Keratinocyte (primary cell): ENCODE data around the gene MFF.

Source experiments
- CTCF ChIP-seq, 3 experiments: IDR thresholded peaks in 1 of 3; conservative IDR thresholded peaks in 1 of 3; optimal IDR thresholded peaks in 1 of 3; 2 replicates in 2 of 3; 3 replicates in 1 of 3; pipeline versions ENCODE3 to v1.5.1; 2011; ENCODE audit warnings: low read length in 3 of 3, mild to moderate bottlenecking in 3 of 3, moderate library complexity in 2 of 3, control low read depth in 1 of 3, inconsistent platforms in 1 of 3; ENCODE audit not compliant: insufficient read depth in 2 of 3; ENCODE audit errors: extremely low read depth in 1 of 3
- EZH2 ChIP-seq: IDR thresholded peaks from one replicate; pipeline ENCODE4 v1.6.1; 2012; ENCODE audit warnings: inconsistent platforms, mild to moderate bottlenecking, low read length, moderate library complexity

- TF ChIP-seq CTCF (optimal IDR thresholded peaks at IDR 0.05 in 1 of 3, IDR thresholded peaks at IDR 0.05 in 1 of 3, conservative IDR thresholded peaks at IDR 0.05 in 1 of 3; ENCODE audit: extremely low read depth in 1 of 3, insufficient read depth in 2 of 3, low read length in 3 of 3): no peak
- no peak for TF ChIP-seq EZH2
These were observed 11.7 kb upstream of the MFF start for GRCh38 chr2:227313310-227313709.
